C4-2B (cell line): ENCODE data around the gene FPR3.

Experiments used
- CTCF ChIP-seq: fragments of 450-650 bp; conservative IDR thresholded peaks from 2 replicates; pipeline ENCODE4 v1.5.1; 2017; ENCODE audit warnings: mild to moderate bottlenecking
- ZFX ChIP-seq: fragments of 450-650 bp; IDR thresholded peaks from 2 replicates; pipeline ENCODE4 v1.6.1; 2017

- TF ChIP-seq CTCF (no peak; the same call in 1 of the 2 replicates), ZFX (no peak)
These were observed 12.2 kb downstream of the FPR3 start for GRCh38 chr19:51807111-51807701.
